HG03432 (cell line): ENCODE measurements around the gene SPHKAP.
"Not testable (repeated sequence)": the region's sequence is repeated elsewhere in the genome, so short reads cannot be mapped to it uniquely, and the experiment has no call there.

ENCODE experiments used
- ATAC-seq: cut with Tn5 transposase; IDR thresholded peaks from one replicate; pipeline ENCODE4 v1.9.1; 2021; ENCODE audit warnings: mild to moderate bottlenecking, moderate library complexity; ENCODE audit not compliant: unreplicated experiment

Gene SPHKAP

DNA sequence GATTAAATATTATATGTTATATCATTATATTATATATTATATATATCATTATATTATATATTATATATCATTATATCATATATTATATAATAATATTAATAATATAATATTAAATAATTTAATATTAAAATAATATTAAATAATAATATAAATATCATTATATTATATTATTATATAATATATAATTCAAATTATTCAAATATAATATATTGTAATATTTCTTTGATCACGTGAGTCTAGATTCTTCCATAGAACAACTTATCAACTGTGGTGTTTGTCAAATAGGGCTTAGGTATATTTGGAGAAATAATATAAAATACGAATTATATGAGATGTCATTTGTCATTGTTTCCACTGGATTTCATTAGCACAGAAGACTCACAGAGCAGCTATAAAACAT lies 77.3 kb downstream of the SPHKAP start:
- ATAC-seq, result no peak

DNA sequence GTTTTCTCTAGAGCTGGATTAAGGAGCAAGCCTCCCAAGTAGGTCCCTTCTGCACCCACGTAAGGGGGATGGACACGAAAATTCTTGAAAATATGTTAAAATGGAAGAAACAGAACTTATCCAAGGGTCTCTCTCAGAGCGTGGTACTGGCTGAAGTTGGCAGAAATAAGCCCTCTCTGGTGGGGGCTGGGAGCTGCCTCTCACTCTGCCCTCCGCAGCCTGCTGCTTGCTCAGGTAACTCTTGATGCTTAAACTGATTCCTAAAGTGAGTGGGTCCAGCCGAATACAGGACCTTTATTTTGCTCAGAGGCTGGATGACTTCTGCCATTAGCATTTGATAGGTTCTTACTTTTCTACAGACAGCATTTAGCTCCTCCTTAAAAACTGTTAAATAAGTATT lies 78.1 kb downstream of the SPHKAP start:
- peak; percentile 26 for ATAC-seq

DNA sequence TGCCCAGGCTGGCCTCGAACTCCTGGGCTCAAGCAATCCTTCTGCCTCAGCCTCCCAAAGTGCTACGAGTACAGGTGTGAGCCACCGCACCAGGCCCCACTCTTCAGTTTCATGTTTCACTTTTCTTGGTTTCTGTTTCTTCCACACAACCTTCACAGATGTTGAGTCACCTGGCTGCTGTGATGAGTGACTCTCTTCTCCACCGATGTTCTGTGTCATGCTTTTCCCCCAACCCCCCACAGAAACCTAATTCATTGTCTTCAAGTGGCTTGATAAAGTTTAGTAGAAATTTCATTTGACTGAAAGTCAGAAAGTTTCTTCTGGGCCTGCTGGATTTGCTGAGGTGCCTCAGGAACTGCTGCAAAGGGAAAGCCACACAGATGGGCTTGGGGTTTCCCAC lies 78.5 kb downstream of the SPHKAP start:
- ATAC-seq, result peak; percentile 91

DNA sequence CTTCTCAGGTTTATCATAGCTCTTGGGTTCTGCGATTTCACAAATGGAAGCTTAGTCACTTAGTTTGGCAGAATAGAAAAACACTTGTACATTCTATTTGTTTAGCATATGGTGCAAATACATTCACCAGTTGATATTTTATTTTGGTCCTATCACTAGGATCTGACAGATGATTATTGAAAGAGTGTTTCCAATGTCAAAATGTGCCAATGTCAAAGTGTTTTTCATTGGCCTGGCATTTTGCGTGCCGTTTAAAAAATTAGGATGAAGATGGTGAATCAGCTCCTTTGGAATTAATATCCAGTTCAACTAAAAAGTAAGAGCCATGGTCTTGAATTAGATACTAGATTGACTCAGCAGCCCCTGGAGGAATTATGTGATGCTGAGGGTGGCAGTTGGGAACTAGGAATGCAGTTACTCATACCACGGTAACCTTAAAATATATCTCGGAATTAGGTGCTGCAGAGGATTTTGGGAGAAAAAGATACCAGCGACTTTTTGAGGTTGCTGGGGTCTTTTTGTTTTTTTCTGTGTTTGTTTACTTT lies 87.0 kb downstream of the SPHKAP start:
- ATAC-seq, result no peak

DNA sequence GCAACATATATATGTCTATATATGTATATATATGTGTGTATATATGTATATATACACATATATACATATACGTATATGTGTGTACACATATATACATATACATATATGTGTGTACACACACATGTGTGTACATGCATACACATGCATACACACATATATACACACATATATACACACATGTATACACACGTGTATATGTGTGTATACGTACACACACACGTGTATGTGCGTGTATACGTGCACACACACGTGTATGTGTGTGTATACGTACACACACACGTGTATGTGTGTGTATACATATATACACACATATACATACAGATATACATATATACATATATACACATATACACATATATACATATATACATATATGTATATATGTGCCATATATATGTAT lies 89.4 kb downstream of the SPHKAP start:
- ATAC-seq, result no peak

DNA sequence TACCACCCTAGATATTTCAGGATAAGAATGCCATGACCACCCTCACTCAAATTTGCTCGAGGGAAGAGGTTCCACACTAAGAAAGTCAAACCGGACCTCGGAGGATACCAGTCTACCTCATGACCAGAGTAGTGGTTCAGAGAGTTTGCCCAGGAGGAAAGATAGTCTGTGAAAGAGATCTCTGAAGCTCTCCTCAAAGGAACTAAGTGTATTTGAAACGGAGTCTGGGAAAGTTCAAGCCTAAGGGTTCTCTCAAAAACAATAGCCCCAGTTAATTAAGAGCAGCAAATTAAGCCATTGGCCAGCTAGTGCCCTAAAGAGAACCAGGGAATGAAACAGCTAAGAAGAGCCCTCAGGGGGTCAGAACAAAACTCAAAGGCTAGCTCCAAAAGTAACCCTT lies 94.9 kb downstream of the SPHKAP start:
- ATAC-seq, result no peak

DNA sequence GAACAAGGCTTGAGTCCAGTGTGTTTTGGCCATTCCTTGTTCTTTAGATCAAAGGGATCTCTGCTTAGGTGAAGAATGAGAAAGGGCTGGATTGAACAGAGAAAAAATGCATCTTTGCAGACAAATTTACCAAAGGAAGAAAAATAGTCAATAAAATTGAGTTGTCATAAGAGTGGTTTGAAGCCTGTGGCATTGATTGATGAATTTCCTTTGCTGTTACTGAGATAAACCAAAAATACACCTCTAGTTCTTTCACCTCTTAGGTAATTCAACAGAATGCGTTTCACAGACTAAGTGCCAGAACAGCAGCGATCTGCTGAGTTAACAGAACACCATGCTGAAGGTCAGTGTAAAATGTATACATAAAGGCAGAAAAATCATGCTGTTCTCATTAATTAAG lies 96.8 kb downstream of the SPHKAP start:
- no peak for ATAC-seq

DNA sequence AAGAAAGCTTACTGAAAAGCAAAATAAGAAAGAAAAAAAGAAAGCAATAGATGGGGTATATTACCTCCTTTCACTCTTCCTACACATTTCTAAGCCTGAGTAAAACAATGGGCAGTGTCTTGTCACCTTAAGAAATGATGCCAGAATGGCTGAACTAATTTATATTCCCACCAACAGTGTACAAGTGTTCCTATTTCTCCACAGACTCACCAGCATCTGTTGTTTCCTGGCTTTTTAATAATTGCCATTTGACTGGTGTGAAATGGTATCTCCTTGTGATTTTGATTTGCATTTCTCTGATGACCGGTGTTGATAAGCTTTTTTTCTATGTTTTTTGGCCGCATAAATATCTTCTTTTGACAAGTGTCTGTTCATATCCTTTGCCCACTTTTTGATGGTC lies 98.4 kb downstream of the SPHKAP start:
- ATAC-seq, result no peak

DNA sequence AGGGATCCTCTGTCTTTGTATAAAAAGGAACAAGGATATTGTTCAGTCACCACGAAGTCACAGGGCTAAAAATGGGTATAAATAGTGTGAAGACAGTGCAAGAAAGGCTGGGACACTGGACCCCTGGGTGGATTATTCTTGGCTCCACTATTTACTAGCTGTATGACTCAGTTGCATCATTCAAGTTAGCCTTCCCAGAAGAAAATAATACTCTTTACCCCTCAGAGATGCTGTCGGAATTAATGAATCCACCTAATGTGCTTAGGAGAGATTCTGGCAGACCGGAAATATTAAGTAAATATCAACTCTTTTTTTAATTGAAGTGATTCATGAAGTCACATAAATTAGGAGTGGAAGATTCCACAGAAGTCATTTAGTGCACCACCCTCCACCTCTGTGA lies 98.9 kb downstream of the SPHKAP start:
- no peak for ATAC-seq

DNA sequence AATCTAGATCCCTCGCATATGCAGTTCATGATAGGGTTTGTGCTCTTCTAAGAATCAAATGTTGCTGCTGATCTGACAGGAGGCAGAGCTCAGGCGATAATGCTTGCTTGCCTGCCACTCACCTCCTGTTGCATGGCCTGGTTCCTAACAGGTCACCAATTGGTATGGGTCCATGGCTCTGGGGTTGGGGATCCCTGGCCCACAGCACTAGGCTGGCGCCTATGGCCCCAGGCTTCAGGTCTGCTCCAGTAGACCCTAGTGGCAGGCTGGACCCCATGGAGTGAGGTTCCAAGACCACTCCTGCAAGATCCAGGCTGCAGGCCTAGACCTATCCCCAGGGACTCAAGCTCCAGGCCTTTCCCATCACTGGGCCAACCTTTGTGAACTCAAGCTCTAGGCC lies 102.3 kb downstream of the SPHKAP start:
- ATAC-seq, result no peak

DNA sequence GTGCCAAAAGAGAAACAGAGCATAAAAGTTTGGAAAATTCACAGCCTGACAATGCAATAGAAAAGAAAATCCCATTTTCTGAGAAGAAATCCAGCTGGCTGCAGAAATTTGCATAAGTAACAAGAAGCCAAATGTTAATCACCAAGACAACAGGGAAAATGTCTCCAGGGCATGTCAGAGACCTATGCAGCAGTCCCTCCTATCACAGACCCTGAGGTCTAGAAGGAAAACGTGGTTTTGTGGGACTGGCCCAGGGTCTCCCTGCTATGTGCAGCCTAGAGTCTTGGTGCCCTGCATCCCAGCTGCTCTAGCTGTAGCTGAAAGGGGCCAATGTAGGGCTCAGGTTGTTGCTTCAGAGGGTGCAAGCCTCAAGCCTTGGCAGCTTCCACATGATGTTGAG lies 104.8 kb downstream of the SPHKAP start:
- not testable (repeated sequence) for ATAC-seq

DNA sequence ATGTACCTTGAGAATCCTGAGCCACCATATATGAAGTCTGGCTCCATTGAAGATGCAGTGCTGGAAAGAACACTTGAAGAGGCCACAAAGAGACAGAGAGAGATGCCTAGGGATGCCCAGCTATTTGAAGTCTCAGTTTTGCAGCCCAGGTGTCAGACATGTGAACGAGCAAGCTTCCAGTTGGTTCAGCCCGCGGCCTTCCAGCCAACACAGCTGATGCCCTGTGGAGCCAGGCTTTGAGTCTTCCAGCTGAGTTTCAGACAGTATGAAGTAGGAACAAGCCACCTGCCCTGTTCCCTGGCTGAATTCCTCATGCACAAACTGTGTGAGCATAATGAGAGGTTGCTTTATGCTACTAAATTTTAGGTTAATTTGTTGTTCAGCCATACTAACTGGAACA lies 108.8 kb downstream of the SPHKAP start:
- no peak for ATAC-seq

DNA sequence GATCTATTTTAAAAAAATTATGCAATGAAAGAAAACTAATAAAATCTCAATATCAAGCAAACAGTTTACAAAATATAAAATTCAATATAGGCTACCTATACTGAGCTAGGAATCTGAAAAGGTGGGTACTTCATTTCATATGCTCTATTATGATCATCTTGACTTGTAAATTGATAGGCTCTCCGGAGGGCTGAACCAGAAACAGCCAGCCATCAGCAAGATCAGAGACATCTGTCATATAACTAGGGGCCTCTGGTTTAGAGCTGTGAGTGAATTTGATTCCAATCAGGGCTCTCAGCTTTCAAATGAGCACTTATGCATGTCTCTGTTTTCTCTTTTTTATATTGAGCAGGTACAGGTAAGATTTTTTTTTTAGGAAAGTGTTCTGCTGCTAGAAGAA lies 114.2 kb downstream of the SPHKAP start:
- no peak for ATAC-seq

DNA sequence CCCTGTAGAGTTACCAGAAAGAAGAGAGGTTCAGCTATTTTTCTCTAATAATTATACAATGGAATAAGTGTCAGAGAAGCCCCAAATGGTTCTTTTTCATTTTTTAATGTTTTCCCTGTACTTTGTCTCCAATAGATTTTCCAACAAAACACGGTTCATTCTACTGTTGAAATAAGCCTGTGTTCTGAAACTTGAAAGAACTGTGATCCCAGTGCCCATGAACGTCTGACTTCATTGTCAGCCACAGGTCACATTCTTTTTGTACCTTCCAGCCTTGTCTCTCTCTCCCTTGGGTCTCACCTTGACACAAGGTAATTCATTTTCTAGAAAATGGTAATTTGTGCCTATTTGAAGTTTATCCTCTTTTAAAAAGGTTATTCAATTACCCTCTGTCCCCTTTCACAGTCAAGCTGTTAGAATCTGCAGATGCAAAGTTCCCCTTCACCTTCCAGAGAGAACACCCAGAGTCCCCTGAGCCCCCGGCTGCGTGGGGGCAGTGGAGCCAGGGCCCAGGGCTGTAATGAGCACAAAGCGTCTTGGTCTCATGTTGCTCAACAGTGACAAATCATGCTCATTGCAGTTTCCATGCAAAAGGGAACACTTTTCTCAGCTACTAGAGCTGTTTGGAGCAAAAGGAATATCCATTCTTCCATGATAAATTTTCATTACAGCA lies 115.2 kb downstream of the SPHKAP start:
- ATAC-seq, result no peak

DNA sequence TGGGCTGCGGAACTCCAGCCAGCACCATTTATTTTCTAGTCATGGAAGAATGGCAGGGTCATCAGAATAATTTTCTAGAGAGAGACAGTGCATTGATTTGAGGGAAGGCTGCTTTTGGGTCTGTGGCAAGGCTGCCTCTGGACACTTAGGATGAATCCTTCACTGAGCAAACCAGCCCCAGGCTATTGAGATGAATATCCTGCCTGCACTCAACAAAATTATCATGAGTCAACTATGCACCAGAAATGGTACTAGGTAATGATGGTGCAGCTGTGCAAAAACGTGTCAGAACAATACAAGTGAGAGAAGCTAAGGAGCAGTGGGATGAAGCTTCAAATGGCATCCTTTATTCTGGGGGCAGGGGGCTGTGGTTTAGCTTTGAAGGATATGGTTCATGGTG lies 115.8 kb downstream of the SPHKAP start:
- ATAC-seq, result no peak

DNA sequence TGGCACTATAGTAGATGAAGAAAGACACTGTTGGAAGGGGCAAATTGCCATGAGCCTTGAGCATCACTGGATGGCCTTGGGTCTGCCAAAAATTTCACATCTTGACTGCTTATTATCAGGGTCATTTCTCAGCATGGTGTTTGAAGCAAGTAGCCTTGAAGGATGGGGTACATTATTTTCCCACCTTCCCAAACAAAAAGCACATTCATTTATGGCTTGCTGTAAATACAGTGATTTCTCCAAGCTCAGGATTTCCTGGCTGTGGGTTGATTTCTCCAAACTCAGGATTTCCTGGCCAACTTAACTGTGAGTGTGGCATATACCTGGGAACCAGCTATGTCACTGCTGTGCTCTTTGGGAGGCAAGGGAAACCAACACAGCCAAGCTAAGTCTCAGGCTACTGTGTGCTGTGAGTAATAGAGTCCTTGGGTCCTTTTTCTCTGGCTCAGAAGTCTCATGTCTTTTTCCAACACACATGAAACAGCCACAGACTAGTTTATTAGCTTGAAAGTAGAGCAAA lies 116.6 kb downstream of the SPHKAP start:
- ATAC-seq, result no peak

DNA sequence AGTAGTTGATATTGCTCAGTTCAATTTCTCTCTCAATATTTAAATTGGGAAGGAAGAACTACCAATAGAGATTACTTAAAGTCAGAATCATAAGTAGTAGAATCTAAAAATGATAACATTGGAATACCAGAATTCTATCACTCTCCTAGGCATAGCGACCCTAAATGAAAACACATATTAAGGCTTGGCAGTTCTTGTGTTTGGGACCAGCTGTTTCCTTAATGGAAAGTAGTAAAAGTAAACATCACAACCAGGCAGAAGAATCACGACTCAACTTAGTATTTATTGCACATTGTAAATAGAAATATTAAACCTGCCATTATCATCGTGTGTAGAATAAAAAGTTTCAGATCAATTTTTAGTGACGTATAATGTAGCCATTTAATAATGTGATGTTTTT lies 117.5 kb downstream of the SPHKAP start:
- ATAC-seq, result no peak

DNA sequence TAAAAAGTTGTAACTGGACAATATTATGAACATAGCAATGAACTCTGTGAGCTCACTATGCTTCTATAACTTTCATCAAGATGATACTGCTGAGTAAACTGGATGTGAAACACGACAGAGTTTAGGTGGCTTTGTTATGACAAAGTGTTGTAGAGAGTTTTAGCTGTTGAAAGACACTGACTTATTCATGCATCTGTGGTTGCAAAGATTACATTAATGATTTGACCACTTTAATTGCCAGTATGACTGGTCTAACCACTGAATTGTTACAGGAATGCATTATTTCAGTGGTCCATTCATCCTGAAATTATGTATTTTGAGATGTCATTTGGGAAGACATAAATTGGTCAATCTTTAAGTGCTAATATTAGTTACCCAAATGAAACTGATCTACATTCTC lies 117.9 kb downstream of the SPHKAP start:
- ATAC-seq, result no peak

DNA sequence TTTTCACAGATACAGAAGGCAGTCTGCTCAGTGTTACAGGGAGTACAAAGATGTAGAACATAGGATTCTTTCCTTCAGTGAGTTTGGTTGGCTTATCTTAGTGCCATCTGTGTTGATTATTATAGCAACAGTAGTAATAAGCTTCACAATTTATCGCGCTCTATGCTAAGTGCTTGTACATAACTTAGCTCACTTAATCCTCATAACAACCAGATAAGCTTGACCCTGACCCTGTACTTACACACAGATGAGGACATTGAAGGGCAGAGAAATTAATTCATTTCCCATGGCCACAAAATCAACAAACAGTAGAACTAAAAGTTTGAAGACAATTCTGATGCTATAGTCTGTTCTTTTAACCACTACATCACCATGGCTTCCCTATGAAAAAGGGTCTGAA lies 121.8 kb downstream of the SPHKAP start:
- ATAC-seq, result no peak

DNA sequence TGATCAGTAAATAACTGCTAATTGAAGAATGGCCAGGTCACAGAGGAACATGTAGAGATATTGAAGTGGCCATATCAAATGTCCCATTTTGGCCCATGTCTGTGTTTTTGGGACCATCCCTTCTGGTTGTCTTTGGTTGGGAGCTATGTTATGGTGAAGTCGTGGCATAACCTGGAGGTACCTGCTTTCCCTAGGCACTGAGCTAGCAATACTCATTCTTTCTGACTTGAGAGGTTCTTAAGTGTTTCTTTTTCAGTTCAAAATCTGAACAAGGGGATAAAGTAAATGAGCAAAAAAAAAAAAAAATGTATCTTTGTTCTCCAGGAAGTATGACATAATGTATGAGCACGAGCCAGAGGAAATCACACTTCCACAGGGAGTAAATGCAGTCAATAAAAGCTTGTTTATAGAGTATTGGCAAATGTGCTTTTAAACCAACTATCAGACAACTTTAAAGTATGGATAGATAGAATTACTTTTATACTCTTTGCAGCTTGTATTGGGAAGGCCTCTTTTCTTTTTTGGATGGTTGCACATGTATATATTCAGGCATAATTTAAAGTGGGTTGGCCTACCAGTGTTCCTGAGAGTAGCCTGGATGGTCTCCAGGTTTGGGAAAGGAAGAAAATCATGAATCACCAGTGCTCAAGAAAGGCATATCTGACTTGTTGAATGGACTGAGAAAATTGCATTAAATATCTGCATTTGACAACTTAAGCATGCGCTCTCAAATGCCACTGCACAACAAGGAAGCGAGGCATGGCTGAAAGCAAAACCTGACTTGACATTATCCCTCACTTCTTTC lies 125.0 kb downstream of the SPHKAP start:
- ATAC-seq, result no peak

DNA sequence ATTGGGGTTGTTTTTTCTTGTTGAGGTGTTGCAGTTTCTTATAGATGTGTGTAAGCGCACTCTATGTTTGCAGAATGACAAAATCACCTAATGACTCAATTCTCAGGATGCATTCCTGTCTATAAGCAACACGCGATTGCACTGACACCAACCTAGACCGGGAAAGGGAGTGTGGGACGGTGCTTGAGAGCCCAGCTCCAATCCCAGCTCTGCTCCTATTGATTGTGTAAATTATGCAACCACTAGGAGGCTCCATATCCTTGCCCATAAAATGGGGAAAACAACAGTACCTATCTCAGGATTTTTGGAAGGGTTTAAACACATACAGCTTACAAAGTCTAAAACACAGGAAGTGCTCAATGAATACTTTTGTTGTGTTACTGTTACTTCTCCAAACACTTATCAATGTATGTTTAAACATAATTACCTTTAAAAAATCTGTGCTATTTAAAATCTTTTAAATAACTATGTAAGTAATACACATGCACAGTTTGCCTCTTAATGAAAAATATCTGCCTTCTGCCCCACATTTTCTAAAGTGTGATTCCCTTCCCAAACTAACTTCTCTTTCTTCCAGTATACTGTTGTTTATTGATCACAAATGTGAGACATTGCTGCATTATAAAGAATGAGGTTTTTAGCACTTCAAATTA lies 132.5 kb downstream of the SPHKAP start:
- ATAC-seq, result peak; percentile 69

DNA sequence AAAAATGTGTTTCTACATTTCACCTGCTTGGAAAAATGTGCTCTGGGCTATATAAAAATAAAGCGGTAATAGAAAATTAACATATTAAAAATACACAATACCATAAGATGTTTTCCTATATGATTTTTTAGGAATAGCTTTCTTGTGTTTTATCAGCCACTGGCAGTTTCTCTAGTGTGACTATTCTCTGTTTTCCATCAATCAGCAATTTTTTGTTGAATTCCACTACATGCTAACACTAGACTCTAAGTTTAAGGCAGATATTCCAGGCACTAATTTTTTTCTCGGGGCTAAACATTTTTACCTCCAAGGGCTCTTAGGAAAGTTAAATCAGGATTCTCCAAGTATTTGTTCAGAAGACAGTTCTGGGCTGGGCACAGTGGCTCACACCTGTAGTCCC lies 140.5 kb downstream of the SPHKAP start:
- no peak for ATAC-seq
